Measurements from ENCODE around the gene C2orf92.
A peak's percentile ranks its signal among the peaks of the same experiment; 100 is the strongest.
"Not testable (repeated sequence)": the region's sequence is repeated elsewhere in the genome, so short reads cannot be mapped to it uniquely, and the experiment has no call there.

The C2orf92 gene

GRCh38 chr2:97659256-97660043 lies 10.1 kb upstream of the C2orf92 start:
- FAIRE-seq (no peak), DNase-seq (ENCODE audit: insufficient read length, low spot score) (no peak)

- DNase-seq (ENCODE audit: insufficient read length, low spot score) = no peak
- no peak for FAIRE-seq
Observed at GRCh38 chr2:97660044-97660774, 9.3 kb upstream of the C2orf92 start.

GRCh38 chr2:97660775-97661389 lies 8.6 kb upstream of the C2orf92 start:
- DNase-seq (ENCODE audit: insufficient read length, low spot score) = no peak
- FAIRE-seq = no peak

GRCh38 chr2:97661927-97662326 lies 7.6 kb upstream of the C2orf92 start:
- DNase-seq (ENCODE audit: insufficient read length, low spot score) (no peak), FAIRE-seq (no peak)

- DNase-seq (ENCODE audit: insufficient read length, low spot score) = no peak
- FAIRE-seq = peak; percentile 69
Observed at GRCh38 chr2:97662386-97662894, 7.1 kb upstream of the C2orf92 start.

GRCh38 chr2:97662895-97663625 lies 6.5 kb upstream of the C2orf92 start:
- DNase-seq (ENCODE audit: insufficient read length, low spot score) = peak; percentile 87
- FAIRE-seq = peak; percentile 40

GRCh38 chr2:97663626-97663961 lies 5.9 kb upstream of the C2orf92 start:
- no peak for FAIRE-seq
- DNase-seq (ENCODE audit: insufficient read length, low spot score) = no peak

GRCh38 chr2:97663962-97664635 lies 5.4 kb upstream of the C2orf92 start, which contains the start of gene ACTR1B:
Gene ACTR1B, minus strand, starts transcription at chr2:97664044. Its CDS starts 154 bp downstream, at chr2:97663890.
- FAIRE-seq (peak; percentile 99), DNase-seq (ENCODE audit: insufficient read length, low spot score) (peak; percentile 99)

- FAIRE-seq = no peak
- no peak for DNase-seq (ENCODE audit: insufficient read length, low spot score)
Observed at GRCh38 chr2:97664636-97664970, 4.9 kb upstream of the C2orf92 start.

- FAIRE-seq (no peak), DNase-seq (ENCODE audit: insufficient read length, low spot score) (no peak)
Observed at GRCh38 chr2:97670471-97670870, 958 bp downstream of the C2orf92 start.

GRCh38 chr2:97671526-97671925 lies 2.0 kb downstream of the C2orf92 start:
- no peak for FAIRE-seq

GRCh38 chr2:97672606-97673140 lies 3.2 kb downstream of the C2orf92 start:
- peak; percentile 16 for FAIRE-seq
- not testable (repeated sequence) for DNase-seq (ENCODE audit: insufficient read length, low spot score)

More at GRCh38 chr2:97671526-97671925, 2.0 kb downstream of the C2orf92 start:
- DNase-seq (ENCODE audit: insufficient read length, low spot score) = no peak

- DNase-seq (ENCODE audit: insufficient read length, low spot score) (no peak), FAIRE-seq (no peak)
Observed at GRCh38 chr2:97673182-97673914, 3.8 kb downstream of the C2orf92 start.

GRCh38 chr2:97673915-97674283 lies 4.4 kb downstream of the C2orf92 start:
- DNase-seq (ENCODE audit: insufficient read length, low spot score) = no peak
- no peak for FAIRE-seq

- no peak for DNase-seq (ENCODE audit: insufficient read length, low spot score)
- no peak for FAIRE-seq
Observed at GRCh38 chr2:97675430-97676113, 6.1 kb downstream of the C2orf92 start.

GRCh38 chr2:97676620-97677019 lies 7.1 kb downstream of the C2orf92 start:
- DNase-seq (ENCODE audit: insufficient read length, low spot score) = no peak

GRCh38 chr2:97677480-97677879 lies 8.0 kb downstream of the C2orf92 start:
- DNase-seq (ENCODE audit: insufficient read length, low spot score) (no peak), FAIRE-seq (no peak)

More at GRCh38 chr2:97676620-97677019, 7.1 kb downstream of the C2orf92 start:
- no peak for FAIRE-seq

- DNase-seq (ENCODE audit: insufficient read length, low spot score) (no peak), FAIRE-seq (no peak)
Observed at GRCh38 chr2:97678298-97678697, 8.8 kb downstream of the C2orf92 start.

- peak; percentile 65 for FAIRE-seq
- DNase-seq (ENCODE audit: insufficient read length, low spot score) = not testable (repeated sequence)
Observed at GRCh38 chr2:97687235-97687634, 17.7 kb downstream of the C2orf92 start.

All from HTR-8/SVneo (cell line).